ENCODE measurements around the gene PTPRN2.

DNA sequence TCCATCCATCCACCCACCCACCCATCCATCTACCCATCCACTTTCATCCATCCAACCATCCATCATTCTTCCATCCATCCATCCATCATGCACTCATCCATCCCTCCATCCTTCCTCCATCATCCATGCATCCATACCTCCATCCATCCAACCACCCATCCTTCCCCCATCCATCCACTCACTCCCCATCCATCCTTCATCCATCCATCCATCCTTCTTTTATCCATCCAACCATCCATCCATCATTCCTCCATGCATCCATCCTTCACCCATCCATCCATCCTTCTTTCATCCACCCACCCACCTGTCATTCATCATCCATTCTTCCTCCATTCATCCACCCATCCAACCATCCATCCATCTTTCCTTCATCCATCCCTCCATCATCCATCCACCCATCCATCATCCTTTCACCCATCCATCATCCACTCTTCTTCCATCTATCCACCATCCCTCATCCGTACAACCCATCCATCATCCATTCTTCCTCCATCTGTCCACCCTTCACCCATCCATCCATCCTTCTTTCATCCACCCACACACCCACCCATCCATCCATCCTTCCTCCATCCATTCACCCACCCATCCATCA lies 822.6 kb downstream of the PTPRN2 start:
- no peak for TF ChIP-seq GATA3 (IDR thresholded peaks at IDR 0.05; ENCODE audit: low read depth, low read length)
- TF ChIP-seq GATA2 (IDR thresholded peaks at IDR 0.05; ENCODE audit: low read depth, low read length): no peak

All from SH-SY5Y (cell line).